ENCODE measurements around the gene KIF5B.
"Not testable (repeated sequence)": the region's sequence is repeated elsewhere in the genome, so short reads cannot be mapped to it uniquely, and the experiment has no call there.

The KIF5B gene

DNA sequence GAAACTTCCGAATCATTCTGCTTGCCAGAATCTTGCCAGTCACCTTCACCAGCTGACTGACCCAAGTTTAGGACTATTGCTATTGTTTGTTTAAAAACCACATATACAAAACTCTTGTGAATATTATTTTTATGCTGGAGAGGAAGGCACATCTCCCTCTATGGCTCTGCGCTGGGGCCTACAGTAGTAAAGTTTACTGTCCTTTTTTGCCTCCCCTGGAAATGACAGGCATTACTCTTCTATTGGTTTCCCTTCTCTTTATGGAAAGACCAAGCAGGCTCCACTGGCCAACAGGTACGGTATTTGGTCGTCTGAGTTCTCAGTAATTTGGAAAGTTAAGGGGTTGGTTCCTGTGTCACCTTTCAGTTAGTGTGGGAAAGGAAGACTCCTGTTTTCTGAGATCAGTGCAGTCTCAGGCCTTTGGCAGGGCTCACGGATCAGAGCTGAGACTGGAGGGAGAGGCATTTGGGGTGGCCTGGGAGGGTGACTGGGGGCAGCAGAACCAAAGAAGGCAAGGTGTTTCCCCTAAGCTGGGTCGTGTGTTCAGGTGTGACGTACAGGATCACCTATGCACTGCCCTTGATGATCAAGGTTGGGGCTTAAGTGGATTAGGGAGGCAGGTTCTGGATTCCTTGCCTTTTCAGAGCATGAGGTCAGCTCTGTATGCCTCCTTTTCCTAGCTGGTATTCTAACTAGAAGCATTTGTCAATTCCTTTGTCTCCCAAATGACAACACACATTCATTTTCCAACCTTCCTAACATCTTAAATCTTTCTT is 16.0 kb upstream of the KIF5B start:
- no peak overlapping the region for H3K4me3 ChIP-seq (IDR thresholded peaks at IDR 0.05; ENCODE audit: insufficient read depth, low read depth, low read length)
- H3K27me3 ChIP-seq (ENCODE audit: insufficient read depth, low read depth): no peaks in the 10 kb centered on the region
- no peaks in the 10 kb centered on the region for H4K20me1 ChIP-seq (ENCODE audit: insufficient read depth)
- no peaks in the 10 kb centered on the region for H3K36me3 ChIP-seq (ENCODE audit: insufficient read depth)
- H3K4me2 ChIP-seq: no peak overlapping the region
- H3K79me2 ChIP-seq (ENCODE audit: insufficient read depth, low read depth): no peaks in the 10 kb centered on the region
- TF ChIP-seq CTCF (conservative IDR thresholded peaks at IDR 0.05; ENCODE audit: low read depth, low read length): no peak
- no peak overlapping the region for H3K27ac ChIP-seq
- no peak overlapping the region for H3K9ac ChIP-seq
- no peak overlapping the region for H2AFZ ChIP-seq (ENCODE audit: low read depth)
- H3K4me1 ChIP-seq (ENCODE audit: low read depth, poor library complexity, severe bottlenecking): no peaks in the 10 kb centered on the region

GRCh38 chr10:32070645-32071044 is 14.4 kb upstream of the KIF5B start:
- Histone ChIP-seq H3K4me2 (no peak overlapping the region), H3K36me3 (ENCODE audit: insufficient read depth) (no peaks in the 10 kb centered on the region), H4K20me1 (ENCODE audit: insufficient read depth) (no peaks in the 10 kb centered on the region), H3K27ac (no peak overlapping the region), H2AFZ (ENCODE audit: low read depth) (no peak overlapping the region), H3K79me2 (ENCODE audit: insufficient read depth, low read depth) (no peaks in the 10 kb centered on the region), H3K27me3 (ENCODE audit: insufficient read depth, low read depth) (no peaks in the 10 kb centered on the region), H3K4me1 (ENCODE audit: low read depth, poor library complexity, severe bottlenecking) (no peaks in the 10 kb centered on the region), H3K9ac (no peak overlapping the region), H3K4me3 (IDR thresholded peaks at IDR 0.05; ENCODE audit: insufficient read depth, low read depth, low read length) (no peak overlapping the region)
- TF ChIP-seq CTCF (conservative IDR thresholded peaks at IDR 0.05; ENCODE audit: low read depth, low read length): no peak

GRCh38 chr10:32068569-32068968 is 12.3 kb upstream of the KIF5B start:
- H3K4me3 ChIP-seq (IDR thresholded peaks at IDR 0.05; ENCODE audit: insufficient read depth, low read depth, low read length): no peak overlapping the region
- TF ChIP-seq CTCF (conservative IDR thresholded peaks at IDR 0.05; ENCODE audit: low read depth, low read length): no peak
- no peaks in the 10 kb centered on the region for H3K4me1 ChIP-seq (ENCODE audit: low read depth, poor library complexity, severe bottlenecking)
- no peaks in the 10 kb centered on the region for H3K27me3 ChIP-seq (ENCODE audit: insufficient read depth, low read depth)
- no peaks in the 10 kb centered on the region for H3K36me3 ChIP-seq (ENCODE audit: insufficient read depth)
- H2AFZ ChIP-seq (ENCODE audit: low read depth): no peak overlapping the region
- no peaks in the 10 kb centered on the region for H4K20me1 ChIP-seq (ENCODE audit: insufficient read depth)
- no peak overlapping the region for H3K4me2 ChIP-seq
- no peaks in the 10 kb centered on the region for H3K79me2 ChIP-seq (ENCODE audit: insufficient read depth, low read depth)
- no peak overlapping the region for H3K9ac ChIP-seq
- H3K27ac ChIP-seq: no peak overlapping the region

DNA sequence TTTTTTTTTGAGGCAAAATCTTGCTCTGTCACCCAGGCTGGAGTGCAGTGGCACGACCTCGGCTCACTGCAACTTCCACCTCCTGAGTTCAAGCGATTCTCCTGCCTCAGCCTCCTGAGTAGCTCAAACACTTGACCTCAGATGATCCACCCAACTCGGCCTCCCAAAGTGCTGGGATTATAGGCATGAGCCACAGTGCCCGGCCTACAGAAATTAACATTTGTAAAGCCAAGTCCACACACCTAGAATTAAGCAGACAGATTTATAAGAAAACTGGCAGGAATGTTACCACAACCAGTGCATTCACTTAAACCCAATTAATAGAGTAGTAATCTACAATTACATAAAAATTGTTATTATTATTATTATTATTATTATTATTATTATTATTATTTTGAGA is 11.7 kb upstream of the KIF5B start:
- H3K4me2 ChIP-seq; H3K4me3 ChIP-seq (IDR thresholded peaks at IDR 0.05; ENCODE audit: insufficient read depth, low read depth, low read length); H3K36me3 ChIP-seq (ENCODE audit: insufficient read depth); H4K20me1 ChIP-seq (ENCODE audit: insufficient read depth); H3K4me1 ChIP-seq (ENCODE audit: low read depth, poor library complexity, severe bottlenecking); H3K27me3 ChIP-seq (ENCODE audit: insufficient read depth, low read depth); H3K79me2 ChIP-seq (ENCODE audit: insufficient read depth, low read depth); H2AFZ ChIP-seq (ENCODE audit: low read depth); H3K9ac ChIP-seq; H3K27ac ChIP-seq: not testable (repeated sequence)

- Histone ChIP-seq H3K27ac (no peak overlapping the region), H3K36me3 (ENCODE audit: insufficient read depth) (no peaks in the 10 kb centered on the region), H3K9ac (no peak overlapping the region), H4K20me1 (ENCODE audit: insufficient read depth) (no peaks in the 10 kb centered on the region), H3K4me3 (IDR thresholded peaks at IDR 0.05; ENCODE audit: insufficient read depth, low read depth, low read length) (no peak overlapping the region), H3K79me2 (ENCODE audit: insufficient read depth, low read depth) (no peaks in the 10 kb centered on the region), H3K4me1 (ENCODE audit: low read depth, poor library complexity, severe bottlenecking) (no peaks in the 10 kb centered on the region), H3K4me2 (no peak overlapping the region), H2AFZ (ENCODE audit: low read depth) (no peak overlapping the region), H3K27me3 (ENCODE audit: insufficient read depth, low read depth) (no peaks in the 10 kb centered on the region)
- no peak for TF ChIP-seq CTCF (conservative IDR thresholded peaks at IDR 0.05; ENCODE audit: low read depth, low read length)
These were observed 9.6 kb upstream of the KIF5B start for GRCh38 chr10:32065856-32066255.

Measured in KMS-11 (cell line).